ENCODE results near the gene GABBR1.

DNA sequence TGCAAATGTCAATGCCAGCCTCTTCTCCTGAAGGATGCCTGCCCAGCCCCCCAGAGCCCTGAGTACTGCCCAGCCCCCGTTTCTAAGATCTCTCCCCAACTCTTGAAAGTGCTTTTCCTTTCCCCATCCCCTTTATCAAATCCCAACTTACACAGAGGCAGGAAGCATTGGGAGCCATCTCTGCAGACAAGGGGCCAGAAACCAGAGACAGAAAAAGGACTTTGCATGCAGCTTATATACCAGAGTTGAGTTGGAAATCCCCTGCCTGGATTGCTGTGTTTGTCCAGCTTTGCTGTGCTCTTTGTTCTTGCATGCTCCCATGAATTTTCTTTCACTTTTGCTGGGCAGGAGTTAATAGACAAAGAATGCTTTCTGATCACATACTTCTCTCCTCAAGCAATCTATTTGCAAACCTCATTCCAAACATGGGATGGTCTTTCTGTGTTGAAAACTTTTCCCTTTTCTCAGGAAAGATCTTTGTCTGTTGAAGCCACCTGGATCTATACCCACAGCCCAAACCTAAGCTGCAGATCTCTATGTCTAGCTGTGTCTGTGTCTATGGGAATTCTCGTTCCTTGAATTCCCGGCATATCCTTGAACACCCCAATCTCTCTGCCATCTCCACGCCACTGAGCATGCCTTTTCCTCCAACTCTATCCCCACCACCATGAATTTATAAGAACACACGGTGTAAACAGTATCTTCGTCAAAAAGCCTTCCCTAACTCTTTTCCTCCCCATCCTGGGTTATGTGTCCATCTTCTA, 73.3 kb downstream of the GABBR1 start, which contains the start of gene UBD:
- TF ChIP-seq EZH2phosphoT487 (IDR thresholded peaks at IDR 0.05; ENCODE audit: low read depth): no peak
- TF ChIP-seq, protein P1, sequence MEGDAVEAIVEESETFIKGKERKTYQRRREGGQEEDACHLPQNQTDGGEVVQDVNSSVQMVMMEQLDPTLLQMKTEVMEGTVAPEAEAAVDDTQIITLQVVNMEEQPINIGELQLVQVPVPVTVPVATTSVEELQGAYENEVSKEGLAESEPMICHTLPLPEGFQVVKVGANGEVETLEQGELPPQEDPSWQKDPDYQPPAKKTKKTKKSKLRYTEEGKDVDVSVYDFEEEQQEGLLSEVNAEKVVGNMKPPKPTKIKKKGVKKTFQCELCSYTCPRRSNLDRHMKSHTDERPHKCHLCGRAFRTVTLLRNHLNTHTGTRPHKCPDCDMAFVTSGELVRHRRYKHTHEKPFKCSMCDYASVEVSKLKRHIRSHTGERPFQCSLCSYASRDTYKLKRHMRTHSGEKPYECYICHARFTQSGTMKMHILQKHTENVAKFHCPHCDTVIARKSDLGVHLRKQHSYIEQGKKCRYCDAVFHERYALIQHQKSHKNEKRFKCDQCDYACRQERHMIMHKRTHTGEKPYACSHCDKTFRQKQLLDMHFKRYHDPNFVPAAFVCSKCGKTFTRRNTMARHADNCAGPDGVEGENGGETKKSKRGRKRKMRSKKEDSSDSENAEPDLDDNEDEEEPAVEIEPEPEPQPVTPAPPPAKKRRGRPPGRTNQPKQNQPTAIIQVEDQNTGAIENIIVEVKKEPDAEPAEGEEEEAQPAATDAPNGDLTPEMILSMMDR (IDR thresholded peaks at IDR 0.05; ENCODE audit: low read depth, low read length): no peak
